ENCODE results near the gene PIK3AP1.
A peak's percentile ranks its signal among the peaks of the same experiment; 100 is the strongest.

DNA sequence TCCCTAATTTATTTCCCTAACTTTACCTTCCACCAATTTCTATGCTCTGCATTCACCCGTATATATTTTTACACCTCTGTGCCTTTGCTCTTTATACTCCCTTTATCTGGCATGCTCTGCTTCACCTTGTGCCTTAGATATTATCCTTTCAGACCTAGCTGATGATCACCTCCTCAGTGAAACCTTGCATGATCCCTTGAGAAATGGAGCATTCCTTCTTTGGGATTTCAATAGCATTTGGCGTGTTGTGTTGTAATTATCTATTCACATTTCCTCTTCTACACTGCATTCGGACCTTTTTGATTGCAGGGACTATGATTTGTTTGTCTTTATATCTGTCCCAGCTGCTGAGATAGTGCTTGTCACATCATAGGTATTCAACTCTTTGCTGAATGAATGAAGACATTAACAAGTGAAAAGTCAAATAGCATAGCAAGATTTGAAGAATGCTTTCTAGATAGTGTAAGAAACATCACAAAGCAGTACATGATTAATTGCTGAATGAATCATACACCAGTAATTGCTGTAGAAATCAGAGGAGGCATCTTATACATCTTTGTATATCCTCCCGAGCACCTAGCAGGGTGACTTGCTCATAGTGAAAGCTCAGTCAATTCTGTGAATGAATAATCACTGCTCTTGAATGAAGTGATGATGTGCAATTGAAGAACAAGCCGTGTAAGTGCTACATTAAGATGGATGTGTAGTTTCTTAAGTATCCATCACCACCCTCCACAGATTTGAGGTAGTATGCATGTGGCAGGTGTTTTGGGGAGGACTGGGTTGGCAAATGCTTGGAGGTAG lies 131.5 kb downstream of the PIK3AP1 start:
- TF ChIP-seq, protein P1, sequence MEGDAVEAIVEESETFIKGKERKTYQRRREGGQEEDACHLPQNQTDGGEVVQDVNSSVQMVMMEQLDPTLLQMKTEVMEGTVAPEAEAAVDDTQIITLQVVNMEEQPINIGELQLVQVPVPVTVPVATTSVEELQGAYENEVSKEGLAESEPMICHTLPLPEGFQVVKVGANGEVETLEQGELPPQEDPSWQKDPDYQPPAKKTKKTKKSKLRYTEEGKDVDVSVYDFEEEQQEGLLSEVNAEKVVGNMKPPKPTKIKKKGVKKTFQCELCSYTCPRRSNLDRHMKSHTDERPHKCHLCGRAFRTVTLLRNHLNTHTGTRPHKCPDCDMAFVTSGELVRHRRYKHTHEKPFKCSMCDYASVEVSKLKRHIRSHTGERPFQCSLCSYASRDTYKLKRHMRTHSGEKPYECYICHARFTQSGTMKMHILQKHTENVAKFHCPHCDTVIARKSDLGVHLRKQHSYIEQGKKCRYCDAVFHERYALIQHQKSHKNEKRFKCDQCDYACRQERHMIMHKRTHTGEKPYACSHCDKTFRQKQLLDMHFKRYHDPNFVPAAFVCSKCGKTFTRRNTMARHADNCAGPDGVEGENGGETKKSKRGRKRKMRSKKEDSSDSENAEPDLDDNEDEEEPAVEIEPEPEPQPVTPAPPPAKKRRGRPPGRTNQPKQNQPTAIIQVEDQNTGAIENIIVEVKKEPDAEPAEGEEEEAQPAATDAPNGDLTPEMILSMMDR (IDR thresholded peaks at IDR 0.05 in 2 of 3, conservative IDR thresholded peaks at IDR 0.05 in 1 of 3; ENCODE audit: control insufficient read depth in 2 of 3, extremely low read depth in 1 of 3, insufficient read depth in 1 of 3, low read depth in 3 of 3, low read length in 3 of 3) = no peak
- TF ChIP-seq PAX5 (IDR thresholded peaks at IDR 0.05; ENCODE audit: borderline replicate concordance, low read depth, low read length) (no peak), POLR2A (IDR thresholded peaks at IDR 0.05; ENCODE audit: low read depth, low read length) (no peak), SUZ12 (IDR thresholded peaks at IDR 0.05; ENCODE audit: unreplicated experiment) (no peak), NFIC (IDR thresholded peaks at IDR 0.05; ENCODE audit: low read depth, low read length) (peak; percentile 77), POLR2AphosphoS5 (IDR thresholded peaks at IDR 0.05; ENCODE audit: low read length) (no peak), HCFC1 (IDR thresholded peaks at IDR 0.05; ENCODE audit: low read length) (no peak)
- TF ChIP-seq, protein P2, sequence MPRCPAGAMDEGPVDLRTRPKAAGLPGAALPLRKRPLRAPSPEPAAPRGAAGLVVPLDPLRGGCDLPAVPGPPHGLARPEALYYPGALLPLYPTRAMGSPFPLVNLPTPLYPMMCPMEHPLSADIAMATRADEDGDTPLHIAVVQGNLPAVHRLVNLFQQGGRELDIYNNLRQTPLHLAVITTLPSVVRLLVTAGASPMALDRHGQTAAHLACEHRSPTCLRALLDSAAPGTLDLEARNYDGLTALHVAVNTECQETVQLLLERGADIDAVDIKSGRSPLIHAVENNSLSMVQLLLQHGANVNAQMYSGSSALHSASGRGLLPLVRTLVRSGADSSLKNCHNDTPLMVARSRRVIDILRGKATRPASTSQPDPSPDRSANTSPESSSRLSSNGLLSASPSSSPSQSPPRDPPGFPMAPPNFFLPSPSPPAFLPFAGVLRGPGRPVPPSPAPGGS (IDR thresholded peaks at IDR 0.05; ENCODE audit: borderline replicate concordance, insufficient read depth, low read depth, low read length, poor library complexity, severe bottlenecking) = no peak
- TF ChIP-seq, protein P3, sequence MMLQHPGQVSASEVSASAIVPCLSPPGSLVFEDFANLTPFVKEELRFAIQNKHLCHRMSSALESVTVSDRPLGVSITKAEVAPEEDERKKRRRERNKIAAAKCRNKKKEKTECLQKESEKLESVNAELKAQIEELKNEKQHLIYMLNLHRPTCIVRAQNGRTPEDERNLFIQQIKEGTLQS (IDR thresholded peaks at IDR 0.05; ENCODE audit: borderline replicate concordance, extremely low read depth, low read depth, low read length) = no peak

Data from GM12878 (cell line).